ENCODE results near the gene YWHAQ. TPM values are rescaled to one million over a fixed set of nuclear protein-coding genes. Genes with fewer than 3 reads are reported as not detected.

YWHAQ gene
- total RNA-seq, 1 donor, result 242 TPM

DNA sequence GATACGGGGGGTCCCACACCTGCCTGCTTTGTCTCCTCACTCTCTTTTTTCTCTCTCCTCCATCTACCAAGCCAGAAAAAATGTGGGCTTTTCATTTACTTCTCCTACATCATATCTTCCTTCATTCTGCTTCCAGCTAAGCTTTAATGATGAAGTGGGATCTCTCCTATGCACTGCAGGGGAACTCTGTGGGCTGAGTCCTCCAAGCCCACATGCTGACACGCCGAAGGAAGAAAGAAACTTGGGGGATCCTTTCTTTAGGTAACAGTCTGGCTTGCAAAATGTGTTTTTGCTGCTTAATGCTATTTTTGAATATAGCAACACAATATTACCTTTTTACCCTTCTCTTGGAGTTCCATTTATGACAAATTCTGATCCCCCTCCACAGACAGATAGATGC lies 33.6 kb upstream of the YWHAQ start:
- Histone ChIP-seq H3K4me1 (ENCODE audit: insufficient read depth, low read length) (peaks cover 12% of the 10 kb centered on the region), H3K36me3 (ENCODE audit: insufficient read depth, low read length) (no peaks in the 10 kb centered on the region), H3K4me3 (ENCODE audit: insufficient read depth, low read length) (no peak overlapping the region), H3K9me3 (ENCODE audit: low read depth, low read length) (no peaks in the 10 kb centered on the region), H3K27me3 (ENCODE audit: insufficient read depth, low read length) (no peaks in the 10 kb centered on the region), H3K4me2 (ENCODE audit: insufficient read depth, low read length) (no peak overlapping the region), H2AFZ (ENCODE audit: low read length) (no peak overlapping the region), H3K79me2 (ENCODE audit: insufficient read depth, low read length) (no peaks in the 10 kb centered on the region), H4K20me1 (ENCODE audit: insufficient read depth, low read length) (no peaks in the 10 kb centered on the region), H3K27ac (ENCODE audit: low read depth, low read length) (no peak overlapping the region)
- TF ChIP-seq, protein P1, sequence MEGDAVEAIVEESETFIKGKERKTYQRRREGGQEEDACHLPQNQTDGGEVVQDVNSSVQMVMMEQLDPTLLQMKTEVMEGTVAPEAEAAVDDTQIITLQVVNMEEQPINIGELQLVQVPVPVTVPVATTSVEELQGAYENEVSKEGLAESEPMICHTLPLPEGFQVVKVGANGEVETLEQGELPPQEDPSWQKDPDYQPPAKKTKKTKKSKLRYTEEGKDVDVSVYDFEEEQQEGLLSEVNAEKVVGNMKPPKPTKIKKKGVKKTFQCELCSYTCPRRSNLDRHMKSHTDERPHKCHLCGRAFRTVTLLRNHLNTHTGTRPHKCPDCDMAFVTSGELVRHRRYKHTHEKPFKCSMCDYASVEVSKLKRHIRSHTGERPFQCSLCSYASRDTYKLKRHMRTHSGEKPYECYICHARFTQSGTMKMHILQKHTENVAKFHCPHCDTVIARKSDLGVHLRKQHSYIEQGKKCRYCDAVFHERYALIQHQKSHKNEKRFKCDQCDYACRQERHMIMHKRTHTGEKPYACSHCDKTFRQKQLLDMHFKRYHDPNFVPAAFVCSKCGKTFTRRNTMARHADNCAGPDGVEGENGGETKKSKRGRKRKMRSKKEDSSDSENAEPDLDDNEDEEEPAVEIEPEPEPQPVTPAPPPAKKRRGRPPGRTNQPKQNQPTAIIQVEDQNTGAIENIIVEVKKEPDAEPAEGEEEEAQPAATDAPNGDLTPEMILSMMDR (IDR thresholded peaks at IDR 0.05; ENCODE audit: extremely low read depth, low read depth, low read length), result no peak
- no peak for DNase-seq (ENCODE audit: insufficient read length, low spot score, missing footprints)

DNA sequence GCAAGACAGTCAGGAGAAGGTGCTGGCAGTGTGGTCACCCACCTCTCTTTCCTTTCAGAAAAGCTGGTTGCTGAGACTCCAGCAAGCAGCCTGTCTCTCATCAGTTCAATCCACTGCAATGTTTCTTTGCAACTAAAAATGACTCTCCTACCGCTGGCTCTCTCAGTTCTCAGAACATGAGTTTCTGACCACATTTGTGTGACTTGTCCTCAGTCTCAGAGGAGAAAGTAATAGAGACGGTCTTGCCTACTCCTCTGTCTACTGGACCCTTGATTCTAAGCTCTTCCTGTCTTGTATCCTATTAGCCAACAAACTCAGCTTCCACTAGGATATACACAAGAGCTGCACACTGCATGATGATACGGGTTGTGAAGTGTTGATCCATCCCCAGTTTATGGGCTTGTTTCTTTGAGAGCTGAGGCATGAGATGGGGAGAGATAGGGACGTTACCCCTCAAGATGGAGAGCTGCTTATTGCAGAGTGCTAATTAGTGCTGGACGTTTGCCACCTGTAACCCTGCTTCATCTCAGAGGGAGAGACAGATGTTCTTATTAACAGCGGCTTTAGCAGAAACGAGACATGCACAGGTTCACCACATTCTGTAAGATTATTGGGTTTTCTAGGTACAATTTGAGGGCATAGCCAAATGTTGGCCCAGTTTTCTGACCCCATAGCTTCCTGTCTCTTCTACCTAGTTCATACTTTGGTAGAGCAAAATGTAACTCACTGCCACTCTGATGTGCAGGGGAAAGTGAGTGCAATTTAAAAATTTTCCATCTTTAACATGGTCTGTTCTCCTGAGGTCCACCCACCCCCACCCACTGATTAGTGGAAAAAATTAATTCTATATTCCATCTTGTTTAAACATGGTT lies 32.4 kb upstream of the YWHAQ start:
- TF ChIP-seq, protein P1 (IDR thresholded peaks at IDR 0.05; ENCODE audit: extremely low read depth, low read depth, low read length), result no peak
- H3K27ac ChIP-seq (ENCODE audit: low read depth, low read length), result no peak overlapping the region
- DNase-seq (ENCODE audit: insufficient read length, low spot score, missing footprints), result no peak
- no peaks in the 10 kb centered on the region for H4K20me1 ChIP-seq (ENCODE audit: insufficient read depth, low read length)
- H2AFZ ChIP-seq (ENCODE audit: low read length), result no peak overlapping the region
- no peaks in the 10 kb centered on the region for H3K79me2 ChIP-seq (ENCODE audit: insufficient read depth, low read length)
- H3K4me2 ChIP-seq (ENCODE audit: insufficient read depth, low read length), result no peak overlapping the region
- H3K4me3 ChIP-seq (ENCODE audit: insufficient read depth, low read length), result no peak overlapping the region
- H3K4me1 ChIP-seq (ENCODE audit: insufficient read depth, low read length), result peaks cover 18% of the 10 kb centered on the region
- H3K27me3 ChIP-seq (ENCODE audit: insufficient read depth, low read length), result no peaks in the 10 kb centered on the region
- H3K9me3 ChIP-seq (ENCODE audit: low read depth, low read length), result no peaks in the 10 kb centered on the region
- H3K36me3 ChIP-seq (ENCODE audit: insufficient read depth, low read length), result no peaks in the 10 kb centered on the region

DNA sequence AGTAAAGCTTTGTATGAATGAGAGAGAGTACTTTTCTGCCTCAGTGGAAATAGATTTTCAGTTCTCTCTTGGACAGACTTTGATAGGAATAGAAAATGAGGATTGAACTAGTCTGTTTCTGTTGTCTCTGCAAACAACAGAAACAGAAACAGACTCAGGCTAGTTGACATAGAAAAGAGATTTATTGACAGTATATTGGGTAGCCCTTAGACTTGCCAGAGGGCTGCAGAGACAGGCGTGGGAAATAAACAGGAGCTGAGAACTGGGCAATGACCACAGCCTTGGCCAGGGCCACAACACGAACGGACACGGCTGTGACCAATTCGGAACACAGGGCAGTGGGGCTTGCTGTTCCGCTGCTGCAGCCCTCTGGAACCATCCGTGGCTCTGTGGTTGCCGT lies 30.5 kb upstream of the YWHAQ start:
- Histone ChIP-seq H4K20me1 (ENCODE audit: insufficient read depth, low read length) (no peaks in the 10 kb centered on the region), H3K4me1 (ENCODE audit: insufficient read depth, low read length) (peaks cover 24% of the 10 kb centered on the region), H3K4me3 (ENCODE audit: insufficient read depth, low read length) (no peak overlapping the region)

DNA sequence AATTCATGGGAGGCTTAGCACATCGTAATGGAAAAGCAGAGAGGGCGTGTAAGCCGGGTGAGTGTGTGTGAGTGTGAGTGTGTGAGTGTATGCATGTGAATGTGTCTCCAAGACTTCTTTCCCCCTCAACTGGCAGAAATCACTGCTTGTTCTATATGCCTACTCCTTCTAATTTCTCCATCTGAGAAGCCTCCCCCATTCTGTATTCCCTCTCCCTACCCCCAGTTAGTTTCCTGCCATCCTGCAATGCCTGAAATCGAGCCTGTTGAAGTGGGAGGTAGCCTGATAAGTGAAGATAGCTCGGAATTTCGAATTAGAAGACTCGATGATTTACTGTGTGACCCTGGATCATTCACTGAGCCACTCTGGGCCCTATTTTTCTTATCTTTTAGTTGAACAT lies 30.0 kb upstream of the YWHAQ start:
- Histone ChIP-seq H3K4me3 (ENCODE audit: insufficient read depth, low read length) (no peak overlapping the region), H3K36me3 (ENCODE audit: insufficient read depth, low read length) (no peaks in the 10 kb centered on the region), H3K79me2 (ENCODE audit: insufficient read depth, low read length) (no peaks in the 10 kb centered on the region), H4K20me1 (ENCODE audit: insufficient read depth, low read length) (no peaks in the 10 kb centered on the region), H3K27me3 (ENCODE audit: insufficient read depth, low read length) (no peaks in the 10 kb centered on the region), H3K27ac (ENCODE audit: low read depth, low read length) (no peak overlapping the region), H2AFZ (ENCODE audit: low read length) (no peak overlapping the region), H3K9me3 (ENCODE audit: low read depth, low read length) (no peaks in the 10 kb centered on the region), H3K4me2 (ENCODE audit: insufficient read depth, low read length) (no peak overlapping the region), H3K4me1 (ENCODE audit: insufficient read depth, low read length) (peaks cover 24% of the 10 kb centered on the region)
- TF ChIP-seq, protein P1 (IDR thresholded peaks at IDR 0.05; ENCODE audit: extremely low read depth, low read depth, low read length), result no peak
- DNase-seq (ENCODE audit: insufficient read length, low spot score, missing footprints), result no peak

More for the DNA sequence above, 30.5 kb upstream of the YWHAQ start:
- TF ChIP-seq, protein P1 (IDR thresholded peaks at IDR 0.05; ENCODE audit: extremely low read depth, low read depth, low read length), result no peak
- no peaks in the 10 kb centered on the region for H3K79me2 ChIP-seq (ENCODE audit: insufficient read depth, low read length)
- no peaks in the 10 kb centered on the region for H3K9me3 ChIP-seq (ENCODE audit: low read depth, low read length)
- no peaks in the 10 kb centered on the region for H3K36me3 ChIP-seq (ENCODE audit: insufficient read depth, low read length)
- H3K27ac ChIP-seq (ENCODE audit: low read depth, low read length), result no peak overlapping the region
- H2AFZ ChIP-seq (ENCODE audit: low read length), result no peak overlapping the region
- no peak overlapping the region for H3K4me2 ChIP-seq (ENCODE audit: insufficient read depth, low read length)
- no peak for DNase-seq (ENCODE audit: insufficient read length, low spot score, missing footprints)
- no peaks in the 10 kb centered on the region for H3K27me3 ChIP-seq (ENCODE audit: insufficient read depth, low read length)

Data from osteoblast (primary cell).